Psoas muscle (tissue), 8 donors: ENCODE results near the gene TRIP4. TPM values are rescaled to one million over a fixed set of nuclear protein-coding genes. Genes with fewer than 3 reads are reported as not detected.

Experiments used
- ATAC-seq, 4 donors: fragments of 200-7000 bp; cut with Tn5 transposase; one replicate each; pipeline ENCODE4 v1.9.1; 2020; ENCODE audit warnings: moderate library complexity in 3 of 4, mild to moderate bottlenecking in 2 of 4
- DNase-seq, 2 donors: peaks; one replicate each; pipeline ENCODE4 v3.0.0-alpha.2; 2020
- H3K27ac ChIP-seq: fragments of 200-600 bp; one replicate; pipeline ENCODE4 v1.8.0; 2022
- H3K27me3 ChIP-seq, 3 donors: fragments of 200-600 bp in 1 of 3; one replicate each; pipeline versions ENCODE4 v1.6.1 to v1.8.0; 2013 to 2022; ENCODE audit warnings: low read length in 2 of 3, mild to moderate bottlenecking in 2 of 3, moderate library complexity in 1 of 3; ENCODE audit not compliant: insufficient read depth in 3 of 3
- H3K36me3 ChIP-seq, 2 donors: fragments of 200-600 bp in 1 of 2; one replicate each; pipeline versions ENCODE4 v1.6.1 to v1.8.0; 2013 to 2022; ENCODE audit warnings: low read depth in 1 of 2, mild to moderate bottlenecking in 1 of 2, moderate library complexity in 1 of 2; ENCODE audit not compliant: insufficient read depth in 1 of 2
- H3K4me1 ChIP-seq: fragments of 200-600 bp; one replicate; pipeline ENCODE4 v1.8.0; 2022
- H3K4me3 ChIP-seq: fragments of 200-600 bp; one replicate; pipeline ENCODE4 v1.8.0; 2022; ENCODE audit warnings: mild to moderate bottlenecking
- H3K9me3 ChIP-seq: fragments of 200-600 bp; one replicate; pipeline ENCODE4 v1.8.0; 2022
- CTCF ChIP-seq: fragments of 200-600 bp; IDR thresholded peaks from one replicate; pipeline ENCODE4 v1.8.0; 2022; ENCODE audit warnings: antibody characterized with exemption
- WGBS, 3 donors: extraction: QIAGEN DNeasy Blood & Tissue Kit; methylation state at CpG; one replicate each; pipeline versions ENCODE4 v1.1.6 to v1.1.7; 2013; 5-methylcytosine and 5-hydroxymethylcytosine counted together
- intact Hi-C, 2 donors: fragments of 100-400 bp; cut with DNase I; formaldehyde crosslinking; loops; one replicate each; pipeline versions ENCODE4 v1.11.0 to v1.14.2; 2022
- polyA plus RNA-seq, 3 donors: library from polyadenylated mRNA; stranded (reverse); fragments of 200-250 nt; gene quantifications; one replicate each; pipeline ENCODE4 v1.2.3, GENCODE V29; 2013
- total RNA-seq, 4 donors: library from RNA; stranded (reverse); fragmentation: NEBNext Ultra II Directional in 2 of 4; extraction: Animal tissue kit (Norgen Biotek cat#: 25700) in 2 of 4; gene quantifications; one replicate each; pipeline versions ENCODE4 v1.2.1 to v1.2.4, GENCODE V29; 2021 to 2023
- donor health status: healthy with polysubstance abuse.
- donor health status: DM: no; HTN: no; CAD: no; lungs with moderate emphysema.
- donor health status: Bipolar disorder and iron deficiency.
- donor health status: healthy.
- donor health status: DM: yes; HTN: yes; CAD: no.
- donor health status: DM: no; HTN: no; CAD: no.
- donor health status: DM: no; HTN: no; CAD: no.
- donor health status: DM: yes; HTN: yes; CAD: no.

TRIP4 gene
- total and polyA plus RNA-seq, 7 donors: 6.3 to 16.6 (median 10.4) TPM

- no peaks in the 10 kb centered on the region for H3K27me3 ChIP-seq
- DNase-seq (no peak), ATAC-seq (no peak)
- intact Hi-C loops: no loop called here
- peaks cover 8% of the 10 kb centered on the region for H3K4me1 ChIP-seq
- H3K36me3 ChIP-seq: peaks cover 0 to 19% of the 10 kb centered on the region in 2 donors
- no peaks in the 10 kb centered on the region for H3K9me3 ChIP-seq
- no peak overlapping the region for H3K27ac ChIP-seq
- no peak overlapping the region for H3K4me3 ChIP-seq
- WGBS, 3 donors: 72 to 80% (median 75%) methylated on average over 7 of the region's 7 CpGs
- TF ChIP-seq CTCF: no peak
Measured at GRCh38 chr15:64351265-64351664, 36.4 kb upstream of the TRIP4 start.

- ATAC-seq (no peak), DNase-seq (no peak)
- H3K4me3 ChIP-seq: peak overlapping the region; percentile 80
- TF ChIP-seq CTCF: no peak
- no peak overlapping the region for H3K27ac ChIP-seq
- no peaks in the 10 kb centered on the region for H3K9me3 ChIP-seq
- H3K27me3 ChIP-seq: no peaks in the 10 kb centered on the region
- peaks cover 12% of the 10 kb centered on the region for H3K4me1 ChIP-seq
- WGBS, 3 donors: 26 to 35% (median 27%) methylated on average over 5 of the region's 5 CpGs
- intact Hi-C loops: loop anchor here (5.0 kb wide), 2 partner anchors 148 to 193 kb away; partner anchors contain the start of gene PPIB (in 2 of the 2)
- H3K36me3 ChIP-seq: no peaks in the 10 kb centered on the region
Measured at GRCh38 chr15:64354688-64355344, 32.8 kb upstream of the TRIP4 start.

GRCh38 chr15:64355348-64355943 is 32.2 kb upstream of the TRIP4 start:
- H3K27ac ChIP-seq: peak overlapping the region; percentile 56
- no peaks in the 10 kb centered on the region for H3K36me3 ChIP-seq
- TF ChIP-seq CTCF: no peak
- peaks cover 12% of the 10 kb centered on the region for H3K4me1 ChIP-seq
- peak overlapping the region; percentile 80 for H3K4me3 ChIP-seq
- 0 to 1% (median 0%) methylated on average over 28 to 30 of the region's 30 CpGs for WGBS, 3 donors
- H3K9me3 ChIP-seq: no peaks in the 10 kb centered on the region
- ATAC-seq (peak; percentile 16 to 50 (median 36)), DNase-seq (peak in 1 of 2 donors; percentile 14)
- no peaks in the 10 kb centered on the region for H3K27me3 ChIP-seq
- intact Hi-C loops: loop anchor here (5.0 kb wide), 2 partner anchors 148 to 193 kb away; partner anchors contain the start of gene PPIB (in 2 of the 2)

GRCh38 chr15:64355944-64356709 is 31.5 kb upstream of the TRIP4 start, which contains the start of gene CSNK1G1:
Gene CSNK1G1, minus strand, starts transcription at chr15:64356173. Its CDS starts 55,674 bp downstream, at chr15:64300499.
- Histone ChIP-seq H3K9me3 (no peaks in the 10 kb centered on the region), H3K4me1 (peaks cover 12% of the 10 kb centered on the region), H3K36me3 (no peaks in the 10 kb centered on the region), H3K4me3 (peak within 1 kb of the TSS; percentile 80), H3K27ac (peak within 1 kb of the TSS; percentile 56), H3K27me3 (no peaks in the 10 kb centered on the region)
- TF ChIP-seq CTCF: peak; percentile 19
- peak; percentile 99 to 100 (median 100) for ATAC-seq
- intact Hi-C loops: loop anchor here (5.0 kb wide), 2 partner anchors 149 to 194 kb away; partner anchors contain the start of gene PPIB (in 2 of the 2)
- WGBS, 3 donors: 0 to 1% (median 0%) methylated on average over 33 to 39 of the region's 42 CpGs
- DNase-seq: peak; percentile 95 to 96
